ENCODE measurements around the gene CUX1. TPM values are rescaled to one million over a fixed set of nuclear protein-coding genes. Genes with fewer than 3 reads are reported as not detected.

Gene CUX1
- total and polyA plus RNA-seq, 2 donors (not counting 1 experiment from before 2014, with no cell fraction given), result 10.8 to 86.5 TPM

DNA sequence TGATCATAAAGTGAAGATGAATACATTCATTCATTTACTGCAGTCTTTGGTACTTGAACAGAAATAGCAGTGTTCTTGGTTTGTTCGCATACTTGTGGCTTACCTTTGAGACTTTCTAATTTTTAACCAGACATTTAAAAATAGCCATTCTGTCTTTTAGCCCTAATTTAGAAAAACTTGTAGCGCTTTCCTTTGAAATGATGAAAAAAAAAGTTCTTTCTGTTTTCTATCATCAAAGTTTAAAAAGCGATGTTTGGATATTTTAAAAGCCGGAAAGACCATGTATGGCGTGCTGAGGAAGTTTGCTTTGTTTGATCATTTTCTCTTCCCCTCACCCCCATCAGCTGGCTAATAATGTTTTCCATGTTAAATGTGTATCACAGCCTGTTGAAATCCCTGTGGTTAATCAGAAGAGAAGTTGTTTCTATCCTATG, 116.3 kb downstream of the CUX1 start:
- ChIA-PET POLR2A (no interaction called here), CTCF (interaction anchor here (1.5 kb wide), 1 partner anchor 77 kb away, joined by 3 read pairs; no protein-coding TSS in a partner anchor)
- no peaks in the 10 kb centered on the region for H3K36me3 ChIP-seq (replicated peaks in 1 of 2; ENCODE audit: control extremely low read depth in 1 of 2, control insufficient read depth in 1 of 2, extremely low read depth in 1 of 2, insufficient read depth in 2 of 2, low read length in 1 of 2)
- TF ChIP-seq, protein P1, sequence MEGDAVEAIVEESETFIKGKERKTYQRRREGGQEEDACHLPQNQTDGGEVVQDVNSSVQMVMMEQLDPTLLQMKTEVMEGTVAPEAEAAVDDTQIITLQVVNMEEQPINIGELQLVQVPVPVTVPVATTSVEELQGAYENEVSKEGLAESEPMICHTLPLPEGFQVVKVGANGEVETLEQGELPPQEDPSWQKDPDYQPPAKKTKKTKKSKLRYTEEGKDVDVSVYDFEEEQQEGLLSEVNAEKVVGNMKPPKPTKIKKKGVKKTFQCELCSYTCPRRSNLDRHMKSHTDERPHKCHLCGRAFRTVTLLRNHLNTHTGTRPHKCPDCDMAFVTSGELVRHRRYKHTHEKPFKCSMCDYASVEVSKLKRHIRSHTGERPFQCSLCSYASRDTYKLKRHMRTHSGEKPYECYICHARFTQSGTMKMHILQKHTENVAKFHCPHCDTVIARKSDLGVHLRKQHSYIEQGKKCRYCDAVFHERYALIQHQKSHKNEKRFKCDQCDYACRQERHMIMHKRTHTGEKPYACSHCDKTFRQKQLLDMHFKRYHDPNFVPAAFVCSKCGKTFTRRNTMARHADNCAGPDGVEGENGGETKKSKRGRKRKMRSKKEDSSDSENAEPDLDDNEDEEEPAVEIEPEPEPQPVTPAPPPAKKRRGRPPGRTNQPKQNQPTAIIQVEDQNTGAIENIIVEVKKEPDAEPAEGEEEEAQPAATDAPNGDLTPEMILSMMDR (IDR thresholded peaks at IDR 0.05), result no peak
- no peak for TF ChIP-seq EZH2 (IDR thresholded peaks at IDR 0.05; ENCODE audit: borderline replicate concordance, insufficient read depth, low read depth, low read length, poor library complexity, severe bottlenecking)
- WGBS (ENCODE audit: insufficient coverage), result 0% methylated on average over 1 of the region's 5 CpGs
- H3K4me1 ChIP-seq (ENCODE audit: control insufficient read depth in 2 of 2, insufficient read depth in 2 of 2, low read length in 2 of 2), result peaks cover 15 to 24% of the 10 kb centered on the region in 2 donors
- peaks cover 17% of the 10 kb centered on the region for H4K20me1 ChIP-seq (ENCODE audit: control insufficient read depth, insufficient read depth, low read length, poor library complexity, severe bottlenecking)
- Mint-ChIP-seq H3K4me1 (peaks cover 40% of the 10 kb centered on the region), H3K27me3 (no peaks in the 10 kb centered on the region), H3K9me3 (ENCODE audit: insufficient read depth) (peaks cover 3% of the 10 kb centered on the region), H3K4me3 (peak overlapping the region; percentile 75), H3K27ac (no peak overlapping the region)
- H3K4me2 ChIP-seq (replicated peaks; ENCODE audit: low read depth, low read length, poor library complexity, severe bottlenecking), result peak overlapping the region; percentile 59
- peak; percentile 59 for DNase-seq
- H3K4me3 ChIP-seq (ENCODE audit: control extremely low read depth in 1 of 5, extremely low read depth in 1 of 5, insufficient read depth in 1 of 5, low read depth in 2 of 5, low read length in 4 of 5), result peak overlapping the region in 3 of 5 experiments; percentile 7 to 50 (median 15)
- intact Hi-C loops (cut with micrococcal nuclease), result loop anchor here (10.0 kb wide), 1 partner anchor 51 kb away; no protein-coding TSS in a partner anchor
- H3K9ac ChIP-seq (ENCODE audit: low read length), result peak overlapping the region; percentile 34
- no peaks in the 10 kb centered on the region for H3K27me3 ChIP-seq (replicated peaks in 1 of 4; ENCODE audit: control extremely low read depth in 1 of 4, control insufficient read depth in 3 of 4, insufficient read depth in 4 of 4, low read length in 3 of 4)
- peaks cover 50% of the 10 kb centered on the region for H3K79me2 ChIP-seq (ENCODE audit: control insufficient read depth, insufficient read depth, low read length)
- H2AFZ ChIP-seq (ENCODE audit: insufficient read depth, low read depth, low read length, poor library complexity, severe bottlenecking), result no peak overlapping the region
- H3K27ac ChIP-seq (ENCODE audit: low read length in 2 of 2), result no peak overlapping the region
- ATAC-seq (ENCODE audit: low read depth), result peak; percentile 39
- H3K9me3 ChIP-seq (ENCODE audit: control extremely low read depth in 1 of 3, control insufficient read depth in 2 of 3, insufficient read depth in 1 of 3, low read length in 2 of 3), result peaks cover 0 to 2% (median 0%) of the 10 kb centered on the region in 3 donors

DNA sequence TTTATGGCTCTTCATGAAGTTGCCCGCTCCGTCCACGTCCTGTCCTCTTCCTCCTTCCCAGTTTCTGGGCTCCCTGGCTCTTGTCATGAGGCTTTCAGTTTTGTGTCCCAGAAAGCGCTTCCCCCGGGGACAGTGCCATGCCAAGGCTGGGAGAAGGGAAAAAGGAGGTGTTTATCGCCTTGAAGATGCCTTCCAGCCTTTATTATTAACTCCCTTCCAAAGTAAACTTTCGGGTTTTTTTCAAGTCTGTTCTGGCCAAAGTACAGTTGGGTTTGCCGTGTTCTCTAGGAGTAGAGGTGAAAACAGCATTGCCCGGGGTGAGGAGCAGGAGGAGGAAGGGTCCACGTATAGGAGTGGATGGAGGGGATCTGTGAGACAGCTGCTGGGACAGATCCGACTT, 117.2 kb downstream of the CUX1 start:
- TF ChIP-seq EZH2 (IDR thresholded peaks at IDR 0.05; ENCODE audit: borderline replicate concordance, insufficient read depth, low read depth, low read length, poor library complexity, severe bottlenecking), result no peak
- TF ChIP-seq, protein P1 (IDR thresholded peaks at IDR 0.05), result no peak
- H3K4me3 Mint-ChIP-seq, result peak overlapping the region; percentile 10
- H3K27ac Mint-ChIP-seq, result no peak overlapping the region
- no peak for ATAC-seq (ENCODE audit: low read depth)
- peaks cover 17% of the 10 kb centered on the region for H4K20me1 ChIP-seq (ENCODE audit: control insufficient read depth, insufficient read depth, low read length, poor library complexity, severe bottlenecking)
- intact Hi-C loops (cut with micrococcal nuclease), result loop anchor here (10.0 kb wide), 1 partner anchor 50 kb away; no protein-coding TSS in a partner anchor
- peaks cover 3% of the 10 kb centered on the region for H3K9me3 Mint-ChIP-seq (ENCODE audit: insufficient read depth)
- DNase-seq, result no peak
- no peaks in the 10 kb centered on the region for H3K36me3 ChIP-seq (replicated peaks in 1 of 2; ENCODE audit: control extremely low read depth in 1 of 2, control insufficient read depth in 1 of 2, extremely low read depth in 1 of 2, insufficient read depth in 2 of 2, low read length in 1 of 2)
- H3K4me3 ChIP-seq (ENCODE audit: control extremely low read depth in 1 of 5, extremely low read depth in 1 of 5, insufficient read depth in 1 of 5, low read depth in 2 of 5, low read length in 4 of 5), result no peak overlapping the region
- H3K4me1 Mint-ChIP-seq, result peaks cover 46% of the 10 kb centered on the region
- H3K27me3 Mint-ChIP-seq, result no peaks in the 10 kb centered on the region
- H3K4me2 ChIP-seq (replicated peaks; ENCODE audit: low read depth, low read length, poor library complexity, severe bottlenecking), result no peak overlapping the region
- H3K9me3 ChIP-seq (ENCODE audit: control extremely low read depth in 1 of 3, control insufficient read depth in 2 of 3, insufficient read depth in 1 of 3, low read length in 2 of 3), result peaks cover 0 to 6% (median 0%) of the 10 kb centered on the region in 3 donors
- 94% methylated on average over 7 of the region's 11 CpGs for WGBS (ENCODE audit: insufficient coverage)
- peaks cover 19 to 30% of the 10 kb centered on the region in 2 donors for H3K4me1 ChIP-seq (ENCODE audit: control insufficient read depth in 2 of 2, insufficient read depth in 2 of 2, low read length in 2 of 2)
- peaks cover 52% of the 10 kb centered on the region for H3K79me2 ChIP-seq (ENCODE audit: control insufficient read depth, insufficient read depth, low read length)
- POLR2A ChIA-PET, result no interaction called here
- no peak overlapping the region for H2AFZ ChIP-seq (ENCODE audit: insufficient read depth, low read depth, low read length, poor library complexity, severe bottlenecking)
- CTCF ChIA-PET, result interaction anchor here (1.5 kb wide), 1 partner anchor 78 kb away, joined by 3 read pairs; no protein-coding TSS in a partner anchor
- no peak overlapping the region for H3K9ac ChIP-seq (ENCODE audit: low read length)
- H3K27ac ChIP-seq (ENCODE audit: low read length in 2 of 2), result no peak overlapping the region
- H3K27me3 ChIP-seq (replicated peaks in 1 of 4; ENCODE audit: control extremely low read depth in 1 of 4, control insufficient read depth in 3 of 4, insufficient read depth in 4 of 4, low read length in 3 of 4), result no peaks in the 10 kb centered on the region
